Peyer's patch (tissue), 4 donors: ENCODE data around the gene VSIG10. TPM values are rescaled to one million over a fixed set of nuclear protein-coding genes. Genes with fewer than 3 reads are reported as not detected.
A peak's percentile ranks its signal among the peaks of the same experiment; 100 is the strongest.
"Not testable (repeated sequence)": the region's sequence is repeated elsewhere in the genome, so short reads cannot be mapped to it uniquely, and the experiment has no call there.

Experiments
- DNase-seq, 3 donors: peaks; one replicate each; pipeline ENCODE4 v3.0.0-alpha.2; 2017 to 2019
- H3K27ac ChIP-seq, 4 donors: fragments of 200-600 bp; sonication (generic); one replicate each; pipeline ENCODE4 v1.5.1; 2016 to 2019
- H3K27me3 ChIP-seq, 2 donors: fragments of 200-600 bp; sonication (generic); one replicate each; pipeline ENCODE4 v1.5.1; 2019
- H3K36me3 ChIP-seq, 3 donors: fragments of 200-600 bp; sonication (generic); one replicate each; pipeline ENCODE4 v1.5.1; 2016 to 2019
- H3K4me1 ChIP-seq, 4 donors: fragments of 200-600 bp; sonication (generic); one replicate each; pipeline ENCODE4 v1.5.1; 2016 to 2019
- H3K4me3 ChIP-seq, 4 donors: fragments of 200-600 bp; sonication (generic); 1 replicate in 3 of 4; 2 replicates in 1 of 4; pipeline ENCODE4 v1.5.1; 2016 to 2019; ENCODE audit warnings: mild to moderate bottlenecking in 1 of 4
- H3K9me3 ChIP-seq, 4 donors: fragments of 200-600 bp; sonication (generic); one replicate each; pipeline ENCODE4 v1.5.1; 2016 to 2019; ENCODE audit warnings: mild to moderate bottlenecking in 1 of 4
- CTCF ChIP-seq, 6 experiments: fragments of 450-650 bp in 4 of 6; fragments of 200-600 bp in 2 of 6; sonication (generic) in 1 of 6; IDR thresholded peaks; one replicate each; pipeline ENCODE4 v1.5.1; 2017 to 2019; ENCODE audit warnings: antibody characterized with exemption in 6 of 6, mild to moderate bottlenecking in 3 of 6, moderate library complexity in 1 of 6
- POLR2A ChIP-seq, 2 donors: fragments of 450-650 bp; IDR thresholded peaks; one replicate each; pipeline ENCODE4 v1.5.1; 2017; ENCODE audit warnings: antibody characterized with exemption in 2 of 2, mild to moderate bottlenecking in 2 of 2, moderate library complexity in 2 of 2
- total RNA-seq, 4 donors: library from RNA; depleted of rRNA; stranded (reverse); fragments of >200 nt; gene quantifications; one replicate each; pipeline ENCODE4 v1.1.0, GENCODE V29; 2016

VSIG10 gene
- total RNA-seq, 4 donors from 2014 or later, result 72.6 to 342 (median 208) TPM

- peak; percentile 94 to 99 (median 98) for DNase-seq
- Histone ChIP-seq H3K9me3 (no peaks in the 10 kb centered on the region), H3K27me3 (no peaks in the 10 kb centered on the region), H3K27ac (peak within 1 kb of the TSS; percentile 77 to 87 (median 84)), H3K36me3 (peaks cover 0 to 31% (median 0%) of the 10 kb centered on the region in 3 donors), H3K4me3 (peak within 1 kb of the TSS; percentile 79 to 92 (median 82)), H3K4me1 (peaks cover 0 to 28% (median 5%) of the 10 kb centered on the region in 4 donors)
- TF ChIP-seq POLR2A (IDR thresholded peaks at IDR 0.05), result peak; percentile 82 to 91
- TF ChIP-seq CTCF (IDR thresholded peaks at IDR 0.05), result no peak
Measured at GRCh38 chr12:118135788-118136558, 32.2 kb upstream of the VSIG10 start, which contains the start of gene PEBP1. Gene PEBP1, plus strand, starts transcription at chr12:118136124. Its CDS starts 86 bp downstream, at chr12:118136210.

GRCh38 chr12:118129436-118129835 is 25.6 kb upstream of the VSIG10 start:
- H3K4me3 ChIP-seq, H3K36me3 ChIP-seq, H3K9me3 ChIP-seq, H3K27ac ChIP-seq, DNase-seq, H3K4me1 ChIP-seq, H3K27me3 ChIP-seq: not testable (repeated sequence)

- no peaks in the 10 kb centered on the region for H3K27me3 ChIP-seq
- H3K4me3 ChIP-seq, result no peak overlapping the region
- H3K4me1 ChIP-seq, result peaks cover 0 to 11% (median 2%) of the 10 kb centered on the region in 4 donors
- TF ChIP-seq CTCF (IDR thresholded peaks at IDR 0.05) (no peak), POLR2A (IDR thresholded peaks at IDR 0.05) (no peak)
- no peaks in the 10 kb centered on the region for H3K9me3 ChIP-seq
- H3K36me3 ChIP-seq, result no peaks in the 10 kb centered on the region
- no peak for DNase-seq
- no peak overlapping the region for H3K27ac ChIP-seq
Measured at GRCh38 chr12:118127867-118128266, 24.1 kb upstream of the VSIG10 start.

- DNase-seq, result peak in 2 of 3 donors; percentile 60 to 80
- Histone ChIP-seq H3K27me3 (no peaks in the 10 kb centered on the region), H3K4me3 (no peak overlapping the region), H3K36me3 (no peaks in the 10 kb centered on the region), H3K27ac (peak overlapping the region in 2 of 4 donors; percentile 58 to 64), H3K4me1 (peaks cover 0 to 15% (median 0%) of the 10 kb centered on the region in 4 donors), H3K9me3 (no peaks in the 10 kb centered on the region)
- TF ChIP-seq POLR2A (IDR thresholded peaks at IDR 0.05), result no peak
- no peak for TF ChIP-seq CTCF (IDR thresholded peaks at IDR 0.05)
Measured at GRCh38 chr12:118126119-118126757, 22.4 kb upstream of the VSIG10 start.

GRCh38 chr12:118125743-118126118 is 21.9 kb upstream of the VSIG10 start:
- TF ChIP-seq CTCF (IDR thresholded peaks at IDR 0.05) (no peak), POLR2A (IDR thresholded peaks at IDR 0.05) (no peak)
- H3K27ac ChIP-seq, result peak overlapping the region in 2 of 4 donors; percentile 58 to 64
- no peaks in the 10 kb centered on the region for H3K36me3 ChIP-seq
- DNase-seq, result no peak
- H3K4me1 ChIP-seq, result peaks cover 0 to 20% (median 0%) of the 10 kb centered on the region in 4 donors
- H3K27me3 ChIP-seq, result no peaks in the 10 kb centered on the region
- H3K4me3 ChIP-seq, result no peak overlapping the region
- no peaks in the 10 kb centered on the region for H3K9me3 ChIP-seq

GRCh38 chr12:118124333-118124874 is 20.6 kb upstream of the VSIG10 start:
- no peak for TF ChIP-seq CTCF (IDR thresholded peaks at IDR 0.05)
- TF ChIP-seq POLR2A (IDR thresholded peaks at IDR 0.05), result no peak
- Histone ChIP-seq H3K27ac (peak overlapping the region in 2 of 4 donors; percentile 27 to 29), H3K36me3 (no peaks in the 10 kb centered on the region), H3K27me3 (no peaks in the 10 kb centered on the region), H3K4me3 (no peak overlapping the region), H3K4me1 (peaks cover 0 to 24% (median 0%) of the 10 kb centered on the region in 4 donors), H3K9me3 (no peaks in the 10 kb centered on the region)
- DNase-seq, result no peak
